Skeletal muscle cell (primary cell): ENCODE measurements around the gene CD59.
"Not testable (repeated sequence)": the region's sequence is repeated elsewhere in the genome, so short reads cannot be mapped to it uniquely, and the experiment has no call there.

Experiments used
- DNase-seq: peaks from one replicate; pipeline ENCODE4 v3.0.0-alpha.2; 2010; ENCODE audit warnings: low read depth
- H3K4me3 ChIP-seq: 2 replicates; pipeline ENCODE4 v1.5.1; 2011; ENCODE audit warnings: low read depth, mild to moderate bottlenecking, control low read depth, low read length, moderate library complexity

Gene CD59

DNA sequence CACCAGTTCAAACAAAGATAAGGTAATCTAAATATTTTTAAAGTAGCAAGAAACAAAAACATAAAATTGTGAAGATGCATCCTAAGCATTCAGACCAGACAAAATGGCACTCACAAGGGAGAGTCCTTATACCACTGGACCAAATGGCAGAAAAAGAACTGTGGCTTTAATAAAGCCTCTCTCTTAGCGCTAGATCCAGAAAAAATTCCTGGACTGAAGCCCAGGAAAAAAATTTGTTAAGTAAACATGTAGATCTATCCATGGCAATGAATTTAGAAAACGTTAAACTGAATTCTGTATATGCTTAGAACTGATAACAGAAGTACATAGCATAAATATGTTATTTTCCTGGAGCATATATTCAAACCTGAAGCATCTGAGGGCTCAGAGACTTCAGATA is 11.8 kb upstream of the CD59 start:
- no peak for DNase-seq

DNA sequence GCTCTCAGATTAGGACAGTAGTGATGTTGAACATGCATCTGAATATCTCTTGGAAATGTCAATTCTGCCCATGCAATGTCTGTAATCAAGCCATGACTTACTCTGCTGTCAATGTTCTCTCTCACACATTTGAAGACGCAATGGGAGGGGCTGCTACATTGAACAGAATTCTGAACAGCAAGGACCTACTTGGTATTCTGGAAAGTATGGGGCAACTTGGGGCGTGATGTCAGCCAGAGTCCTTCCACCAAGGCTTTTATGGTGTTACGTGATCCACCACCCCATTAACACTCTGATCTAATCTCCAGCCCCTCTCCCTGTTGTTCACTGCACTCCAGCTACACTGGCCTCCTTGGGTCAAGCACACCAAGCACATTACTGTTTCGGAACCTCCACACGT is 7.1 kb upstream of the CD59 start:
- no peak overlapping the region for H3K4me3 ChIP-seq
- DNase-seq = no peak

More for the DNA sequence above, 11.8 kb upstream of the CD59 start:
- H3K4me3 ChIP-seq = no peak overlapping the region

DNA sequence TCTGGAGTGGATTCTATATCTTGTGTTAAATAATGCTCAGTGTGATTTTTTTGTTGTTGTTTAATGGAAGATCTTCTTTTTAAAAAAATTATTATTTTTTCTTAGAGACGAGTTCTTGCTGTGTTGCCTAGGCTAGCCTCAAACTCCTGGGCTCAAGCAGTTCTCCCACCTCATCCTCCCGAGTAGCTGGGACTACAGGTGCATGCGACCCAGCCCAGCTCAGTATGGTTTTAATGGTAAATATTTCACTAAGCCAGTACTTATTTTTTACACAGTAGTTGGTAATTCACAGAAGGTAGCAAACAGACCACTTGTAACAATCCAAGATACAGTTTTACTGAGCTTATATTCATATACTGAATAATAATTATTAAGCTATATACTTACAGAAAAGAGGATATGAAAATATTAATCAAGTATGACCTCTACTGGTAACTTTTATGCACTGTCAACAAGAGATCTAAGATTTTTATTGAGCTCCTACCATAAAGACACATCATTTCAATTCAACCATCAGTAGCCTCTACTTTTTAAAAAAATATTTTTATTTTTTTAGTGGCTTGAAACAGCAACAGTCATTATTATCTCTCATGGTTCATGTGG is 6.1 kb upstream of the CD59 start:
- H3K4me3 ChIP-seq = no peak overlapping the region
- no peak for DNase-seq

DNA sequence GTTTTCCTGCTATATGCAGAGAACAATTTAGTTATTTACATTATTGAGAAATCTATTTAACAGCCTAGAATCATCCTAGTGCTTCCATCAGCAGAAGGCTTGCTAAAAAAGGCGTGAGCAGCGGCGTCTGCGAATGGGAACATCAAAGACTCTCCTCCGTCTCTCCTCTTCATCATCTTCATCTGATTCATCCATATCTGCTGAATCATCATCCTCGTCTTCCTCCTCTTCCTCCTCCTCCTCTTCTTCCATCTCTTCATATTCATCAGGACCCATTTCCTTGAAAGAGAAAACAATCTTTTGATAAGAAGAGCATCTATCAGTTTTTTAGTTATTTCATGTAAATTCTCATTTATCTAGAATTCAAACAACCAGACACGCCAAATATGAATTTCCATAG is 5.6 kb upstream of the CD59 start:
- DNase-seq = no peak
- H3K4me3 ChIP-seq = no peak overlapping the region

DNA sequence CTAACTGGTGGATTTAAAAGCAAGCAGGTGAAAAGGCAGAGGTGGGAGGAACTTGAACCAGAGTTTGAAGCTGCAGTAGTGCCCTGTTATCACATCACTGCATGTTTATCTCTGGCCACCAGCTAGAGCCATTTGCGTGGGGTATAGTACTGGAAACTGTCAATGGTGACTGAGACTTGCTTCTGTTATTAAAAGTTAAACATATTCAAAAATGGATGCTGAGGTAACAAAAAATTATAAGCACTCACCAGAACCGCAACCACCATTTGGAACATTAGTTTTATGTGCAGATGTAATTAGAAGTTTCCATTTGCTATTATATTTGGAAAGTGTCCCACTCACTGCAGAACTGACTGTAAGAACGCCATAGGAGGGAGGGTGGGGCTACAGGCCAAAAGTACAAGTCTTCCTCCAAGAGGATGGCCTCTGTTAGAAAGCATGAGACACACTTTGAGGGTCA is 1.2 kb upstream of the CD59 start:
- H3K4me3 ChIP-seq = no peak overlapping the region
- DNase-seq = no peak

DNA sequence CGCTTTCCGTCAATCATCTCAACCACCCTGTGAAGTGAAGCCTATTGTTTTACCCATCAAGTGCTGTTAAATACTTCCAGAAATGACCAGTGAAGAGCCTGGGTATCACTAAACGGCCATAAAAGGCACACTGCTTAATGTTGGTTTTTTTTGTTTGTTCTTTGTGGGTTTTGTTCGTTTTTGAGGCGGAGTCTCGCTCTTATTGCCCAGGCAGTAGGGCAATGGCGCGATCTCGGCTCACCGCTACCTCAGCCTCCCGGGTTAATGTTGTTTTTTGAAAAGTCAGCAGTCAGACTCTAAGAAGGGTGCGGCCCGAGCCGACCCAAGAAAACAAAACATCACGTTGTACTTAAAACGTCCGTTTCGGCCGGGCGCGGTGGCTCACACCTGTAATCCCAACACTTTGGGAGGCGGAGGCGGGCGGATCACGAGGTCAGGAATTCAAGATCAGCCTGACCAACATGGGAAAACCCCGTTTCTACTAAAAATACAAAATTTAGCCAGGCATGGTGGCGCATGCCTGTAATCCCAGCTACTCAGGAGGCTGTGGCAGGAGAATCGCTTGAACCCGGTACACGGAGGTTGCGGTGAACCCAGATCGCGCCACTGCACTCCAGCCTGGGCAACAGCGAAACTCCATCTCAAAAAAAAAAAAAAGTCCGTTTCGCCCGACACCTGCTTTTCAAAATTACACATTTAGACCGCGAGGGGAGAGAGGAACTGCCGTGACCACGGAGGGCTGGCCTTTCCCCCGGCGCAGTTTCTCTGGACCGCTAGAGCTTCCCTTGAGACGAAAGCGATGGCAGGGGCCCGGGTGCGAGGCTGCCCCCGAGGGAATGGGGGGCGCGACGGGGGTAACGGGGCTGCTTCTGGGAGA is 714 bp downstream of the CD59 start:
- H3K4me3 ChIP-seq = peak overlapping the region; percentile 87
- DNase-seq = no peak

DNA sequence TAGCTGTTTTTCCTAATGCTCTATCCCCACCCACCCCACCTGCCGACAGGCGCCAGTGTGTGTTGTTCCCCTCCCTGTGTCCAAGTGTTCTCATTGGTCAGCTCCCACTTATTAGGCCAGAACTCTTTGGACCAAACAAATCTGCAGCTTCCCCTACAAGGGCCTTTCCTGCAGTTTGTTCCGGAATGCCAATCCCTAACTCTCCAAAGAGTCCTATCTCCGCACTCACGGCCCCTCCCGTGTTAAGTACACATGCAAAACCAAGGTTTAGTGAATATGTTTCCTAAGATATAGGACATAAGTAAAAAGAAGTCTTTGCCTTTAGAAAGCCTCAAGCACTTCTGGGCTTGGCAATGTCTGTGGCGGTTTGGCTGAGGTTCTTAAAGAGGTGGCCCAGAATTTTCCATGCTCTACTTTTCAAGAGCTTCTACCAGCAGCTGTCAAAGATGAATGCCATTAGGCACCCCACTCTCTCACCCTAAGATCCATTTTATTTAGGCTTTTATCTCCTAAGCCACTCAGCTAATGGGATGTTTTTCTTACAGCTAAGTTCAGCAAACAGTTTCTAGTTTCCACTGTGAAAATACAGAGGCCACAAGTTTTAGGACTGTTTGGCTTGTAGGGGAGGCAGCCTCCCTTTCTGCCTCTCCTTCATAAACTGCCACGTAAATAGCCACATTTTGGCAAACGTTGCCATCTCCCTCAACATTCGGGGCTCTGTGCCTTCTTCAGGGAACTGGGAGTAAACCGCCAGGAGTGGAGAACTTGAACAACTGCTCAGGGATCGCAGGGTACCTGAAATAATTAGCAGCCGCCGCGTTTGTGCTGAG is 1.6 kb downstream of the CD59 start:
- no peak for DNase-seq
- peak overlapping the region; percentile 87 for H3K4me3 ChIP-seq

DNA sequence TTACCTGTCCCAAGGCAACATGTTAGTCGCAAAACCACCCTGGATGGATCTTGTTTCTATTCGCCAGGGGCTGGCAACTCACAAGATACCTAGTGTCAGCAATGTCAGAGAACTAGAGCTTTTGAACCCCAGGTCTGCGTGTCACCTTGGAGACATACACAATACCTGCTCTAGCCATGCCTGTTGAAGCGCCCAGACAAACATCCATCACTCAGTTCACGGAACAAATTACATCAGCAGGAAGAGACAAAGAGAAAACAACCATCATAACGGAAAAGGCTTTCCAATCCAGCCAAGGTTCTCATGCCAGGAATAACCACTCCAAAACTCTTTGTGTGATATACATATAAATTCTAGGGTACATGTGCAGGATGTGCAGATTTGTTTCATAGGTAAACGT is 2.2 kb downstream of the CD59 start:
- DNase-seq = no peak
- peak overlapping the region; percentile 87 for H3K4me3 ChIP-seq

DNA sequence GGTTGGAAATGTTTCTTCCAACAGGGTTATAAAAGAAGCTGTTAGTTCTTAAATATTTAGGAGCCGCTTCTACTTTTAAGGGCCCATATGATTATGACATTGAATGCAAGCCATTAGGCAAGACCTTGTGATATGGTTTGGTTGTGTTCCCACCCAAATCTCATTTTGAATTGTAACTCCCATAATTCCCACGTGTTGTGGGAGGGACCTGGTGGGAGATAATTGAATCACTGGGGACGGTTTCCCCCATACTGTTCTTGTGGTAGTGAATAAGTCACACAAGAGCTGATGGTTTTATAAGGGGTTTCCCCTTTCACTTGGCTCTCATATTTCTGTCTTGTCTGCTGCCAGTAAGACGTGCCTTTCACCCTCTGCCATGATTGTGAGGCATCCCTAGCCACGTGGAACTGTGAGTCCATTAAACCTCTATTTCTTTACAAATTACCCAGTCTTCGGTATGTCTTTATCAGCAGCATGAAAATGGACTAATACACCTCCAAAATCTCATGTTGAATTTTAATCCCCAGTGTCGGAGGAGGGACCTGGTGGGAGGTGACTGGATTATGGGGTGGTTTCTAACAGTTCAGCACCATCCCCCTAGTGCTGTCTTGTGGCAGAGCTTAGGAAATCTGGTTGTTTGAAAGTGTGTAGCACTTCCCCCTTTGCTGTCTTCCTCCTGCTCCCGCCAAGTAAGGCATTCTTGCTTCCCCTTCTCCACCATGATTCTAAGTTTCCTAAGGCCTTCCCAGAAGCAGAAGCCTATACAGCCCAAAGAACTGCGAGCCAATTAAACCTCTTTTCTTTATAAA is 4.3 kb downstream of the CD59 start:
- H3K4me3 ChIP-seq = no peak overlapping the region
- no peak for DNase-seq

DNA sequence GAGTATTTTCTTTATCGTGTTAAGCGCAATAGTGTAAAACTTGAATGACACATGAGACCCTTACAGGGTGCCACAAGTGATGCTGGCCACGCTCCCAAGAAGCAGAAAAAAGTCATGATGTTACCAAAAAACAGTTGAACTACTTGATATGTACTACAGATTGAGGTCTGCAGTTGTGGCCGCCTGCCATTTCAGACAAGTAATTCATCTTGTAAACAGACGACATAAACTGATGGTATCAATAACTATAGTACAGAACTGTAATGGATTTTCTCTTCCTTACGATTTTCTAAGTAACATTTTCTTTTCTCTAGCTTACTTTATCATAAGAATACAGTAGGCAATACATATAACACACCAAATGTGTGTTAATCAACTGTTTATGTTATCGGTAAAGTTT is 5.5 kb downstream of the CD59 start:
- no peak for DNase-seq
- H3K4me3 ChIP-seq = no peak overlapping the region

DNA sequence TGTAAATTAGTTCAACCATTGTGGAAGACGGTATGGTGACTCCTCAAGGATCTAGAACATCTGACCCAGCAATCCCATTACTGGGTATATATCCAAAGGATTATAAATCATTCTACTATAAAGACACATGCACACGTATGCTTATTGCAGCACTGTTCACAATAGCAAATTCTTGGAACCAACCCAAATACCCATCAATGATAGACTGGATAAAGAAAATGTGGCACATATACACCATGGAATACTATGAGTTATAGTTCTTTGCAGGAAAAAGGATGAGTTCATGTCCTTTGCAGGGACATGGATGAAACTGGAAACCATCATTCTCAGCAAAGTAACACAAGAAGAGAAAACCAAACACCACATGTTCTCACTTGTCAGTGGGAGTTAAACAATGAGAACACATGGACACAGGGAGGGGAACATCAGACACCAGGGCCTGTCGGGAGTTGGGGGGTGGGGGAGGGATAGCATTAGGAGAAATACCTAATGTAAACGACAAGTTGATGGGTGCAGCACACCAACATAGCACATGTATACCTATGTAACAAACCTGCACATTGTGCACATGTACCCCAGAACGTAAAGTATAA is 7.1 kb downstream of the CD59 start:
- not testable (repeated sequence) for DNase-seq, H3K4me3 ChIP-seq

DNA sequence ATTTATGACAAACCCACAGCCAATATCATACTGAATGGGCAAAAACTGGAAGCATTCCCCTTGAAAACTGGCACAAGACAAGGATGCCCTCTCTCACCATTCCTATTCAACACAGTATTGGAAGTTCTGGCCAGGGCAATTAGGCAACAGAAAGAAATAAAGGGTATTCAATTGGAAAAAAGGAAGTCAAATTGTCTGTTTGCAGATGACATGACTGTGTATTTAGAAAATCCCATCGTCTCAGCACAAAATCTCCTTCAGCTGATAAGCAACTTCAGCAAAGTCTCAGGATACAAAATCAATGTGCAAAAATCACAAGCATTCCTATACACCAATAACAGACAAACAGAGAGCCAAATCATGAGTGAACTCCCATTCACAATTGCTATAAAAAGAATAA is 8.7 kb downstream of the CD59 start:
- not testable (repeated sequence) for H3K4me3 ChIP-seq, DNase-seq

DNA sequence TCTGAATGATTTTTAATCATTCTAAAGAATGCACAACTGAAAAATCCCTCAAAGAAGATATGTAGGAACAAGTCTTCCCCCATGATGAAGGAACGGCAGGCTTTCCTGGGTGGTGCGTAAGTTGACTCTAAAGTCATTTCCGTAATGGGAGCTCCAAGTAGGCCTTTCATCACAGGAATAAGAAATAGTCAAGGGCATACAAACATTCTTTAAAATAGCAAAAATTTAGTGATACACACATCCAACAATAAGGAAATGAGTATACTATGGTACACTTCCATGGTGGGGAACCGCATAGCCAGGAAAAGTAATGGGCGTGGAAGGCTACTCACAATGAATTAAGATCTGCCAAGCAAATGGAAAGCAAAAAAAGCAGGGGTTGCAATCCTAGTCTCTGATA is 10.7 kb downstream of the CD59 start:
- no peak for DNase-seq
- H3K4me3 ChIP-seq = no peak overlapping the region

DNA sequence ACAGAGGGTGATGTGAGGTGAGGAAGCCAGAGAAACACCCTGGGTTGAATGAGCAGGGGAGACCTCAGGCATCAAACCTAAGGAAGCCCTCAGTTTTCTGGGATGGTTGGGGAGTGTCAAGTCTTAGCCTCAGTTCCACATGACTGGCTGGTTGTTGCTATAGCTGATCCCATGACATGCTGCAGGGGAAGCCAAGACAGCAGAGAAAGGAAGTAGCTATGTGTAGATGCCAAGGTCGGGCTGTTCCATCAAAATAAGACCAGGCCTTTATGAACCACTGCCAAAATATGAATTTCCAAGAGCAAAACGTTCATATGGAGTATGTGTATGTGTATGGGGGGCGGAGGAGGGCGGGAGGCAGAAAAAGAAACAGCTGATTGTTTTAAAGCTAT is 11.6 kb downstream of the CD59 start:
- H3K4me3 ChIP-seq = no peak overlapping the region
- DNase-seq = no peak

DNA sequence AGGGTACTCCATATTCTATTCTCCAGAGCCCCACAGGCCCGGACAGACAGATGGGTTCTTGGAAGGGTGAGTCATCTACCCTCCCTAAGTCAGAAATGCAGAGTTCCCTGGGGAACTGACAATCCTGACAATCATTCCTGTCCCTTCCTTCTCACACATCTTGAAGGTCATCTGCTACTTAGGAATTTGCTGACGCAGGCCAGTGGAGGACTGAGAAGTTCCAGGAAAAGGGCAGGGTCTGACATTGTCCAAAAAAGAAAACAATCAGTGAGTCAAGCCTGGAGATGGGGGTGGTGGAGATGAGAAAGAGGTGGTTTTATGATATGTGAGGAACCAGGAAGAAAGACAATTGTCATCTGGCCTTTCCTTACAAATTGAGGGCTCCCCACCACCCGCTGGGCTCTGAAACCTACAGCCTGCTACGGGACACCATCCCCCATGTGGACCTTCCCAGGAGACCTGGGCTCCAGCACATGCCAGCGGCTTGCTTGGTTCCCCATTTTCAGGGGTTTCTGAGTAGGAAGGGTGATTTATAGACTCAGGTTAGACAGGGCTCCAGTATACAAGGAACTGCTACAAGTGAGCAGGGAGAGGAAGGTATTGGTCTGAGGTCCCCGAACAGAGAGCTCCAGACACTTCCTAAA is 12.9 kb downstream of the CD59 start:
- no peak overlapping the region for H3K4me3 ChIP-seq
- peak; percentile 94 for DNase-seq

DNA sequence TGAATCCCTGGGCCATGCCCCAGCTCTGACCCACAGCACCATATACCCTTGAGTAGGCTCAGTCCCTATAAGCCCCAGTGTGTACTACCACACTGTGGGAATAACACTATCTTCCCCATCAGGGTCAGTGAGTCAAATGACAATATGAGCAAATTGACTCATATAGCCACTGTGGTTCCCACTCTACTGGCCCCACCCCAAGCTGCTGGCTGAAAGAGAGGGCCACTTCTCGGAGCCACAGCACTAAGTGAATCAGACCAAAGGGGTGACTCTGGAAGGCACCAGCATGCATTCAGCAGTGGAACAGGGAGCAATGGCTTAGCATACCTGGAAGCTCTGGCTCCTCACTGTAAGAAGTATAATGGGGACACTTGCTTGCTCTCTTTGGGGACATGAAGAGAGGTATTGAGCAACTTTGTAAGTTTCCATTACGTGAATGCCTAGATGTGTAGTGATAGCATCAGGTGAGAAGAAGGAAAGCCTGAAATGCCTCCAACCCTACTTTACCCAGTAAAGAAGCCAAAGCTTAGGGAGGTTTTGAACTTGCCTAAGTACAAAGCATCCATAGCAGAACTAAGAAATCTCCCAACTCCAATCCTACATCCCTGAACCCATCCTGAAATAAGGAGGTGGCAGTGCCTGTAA is 13.5 kb downstream of the CD59 start:
- DNase-seq = no peak
- H3K4me3 ChIP-seq = no peak overlapping the region

DNA sequence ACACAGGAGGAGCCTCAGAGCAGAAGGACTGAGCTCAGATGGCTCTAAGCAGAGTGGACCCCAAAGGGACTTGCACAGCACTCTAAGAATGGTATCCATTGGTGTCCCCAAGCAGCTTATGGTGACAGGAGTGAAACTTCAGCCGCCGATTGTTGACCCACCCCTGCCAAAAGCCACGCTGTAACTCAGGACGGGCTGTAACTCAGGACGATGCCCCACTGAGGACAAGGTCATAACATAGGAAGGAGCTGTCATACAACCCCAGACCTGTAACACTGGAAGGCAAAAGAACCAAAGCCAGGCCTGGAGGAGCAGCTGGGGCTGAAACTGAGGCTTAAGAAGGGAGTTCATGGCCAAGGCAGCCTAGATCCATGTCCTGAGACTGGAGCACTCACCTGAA is 14.2 kb downstream of the CD59 start:
- H3K4me3 ChIP-seq = no peak overlapping the region
- DNase-seq = no peak

DNA sequence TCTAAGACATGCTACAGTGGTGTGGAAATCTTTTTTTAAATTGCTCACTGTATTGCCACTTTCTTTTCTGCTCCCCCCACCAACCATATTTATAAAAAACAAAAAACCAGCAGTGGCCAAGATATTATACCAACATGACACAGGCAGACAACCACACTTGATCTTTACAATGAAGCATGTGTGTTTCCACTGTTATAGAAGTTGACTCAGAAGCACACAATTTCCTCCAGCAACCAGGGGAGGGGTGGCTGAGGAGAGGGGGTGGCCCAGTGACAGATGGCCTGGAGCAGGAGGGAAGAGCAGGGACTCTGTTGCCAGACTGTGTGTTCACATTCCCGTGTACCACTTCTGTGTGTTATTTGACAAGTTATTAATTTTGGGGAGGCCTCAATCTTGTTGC is 14.8 kb downstream of the CD59 start:
- no peak overlapping the region for H3K4me3 ChIP-seq
- no peak for DNase-seq
